Activated CD8-positive, alpha-beta memory T cell treated with anti-CD3 and anti-CD28 coated beads for 24 hours (primary cell): ENCODE data around the gene RNF223.
"Not testable (repeated sequence)": the region's sequence is repeated elsewhere in the genome, so short reads cannot be mapped to it uniquely, and the experiment has no call there.

ENCODE experiments used
- DNase-seq: peaks from one replicate; pipeline ENCODE4 v3.0.0-alpha.2; 2020

The RNF223 gene

GRCh38 chr1:1071486-1072298 lies 2.4 kb downstream of the RNF223 start:
- no peak for DNase-seq

GRCh38 chr1:1069711-1070676 lies 4.1 kb downstream of the RNF223 start:
- DNase-seq = no peak

- peak; percentile 98 for DNase-seq
These were observed 4.9 kb downstream of the RNF223 start for GRCh38 chr1:1069056-1069710.

- peak; percentile 71 for DNase-seq
These were observed 5.5 kb downstream of the RNF223 start for GRCh38 chr1:1068517-1069055.

- DNase-seq = no peak
These were observed 6.1 kb downstream of the RNF223 start for GRCh38 chr1:1067860-1068516.

GRCh38 chr1:1067284-1067859 lies 6.7 kb downstream of the RNF223 start:
- DNase-seq = no peak

GRCh38 chr1:1066403-1067283 lies 7.5 kb downstream of the RNF223 start:
- DNase-seq = no peak

- DNase-seq = not testable (repeated sequence)
These were observed 8.2 kb downstream of the RNF223 start for GRCh38 chr1:1065940-1066304.

- DNase-seq = no peak
These were observed 8.7 kb downstream of the RNF223 start for GRCh38 chr1:1065265-1065939.

- peak; percentile 96 for DNase-seq
These were observed 9.9 kb downstream of the RNF223 start for GRCh38 chr1:1063945-1064831.

- DNase-seq = no peak
These were observed 10.7 kb downstream of the RNF223 start for GRCh38 chr1:1063261-1063944.

GRCh38 chr1:1062348-1063163 lies 11.6 kb downstream of the RNF223 start:
- no peak for DNase-seq

- DNase-seq = no peak
These were observed 12.3 kb downstream of the RNF223 start for GRCh38 chr1:1061682-1062345.

GRCh38 chr1:1060281-1061000 lies 13.7 kb downstream of the RNF223 start:
- DNase-seq = no peak

GRCh38 chr1:1059494-1060280 lies 14.4 kb downstream of the RNF223 start:
- DNase-seq = peak; percentile 99
